HG02588 (cell line): ENCODE data around the gene STARD3.
"Not testable (repeated sequence)": the region's sequence is repeated elsewhere in the genome, so short reads cannot be mapped to it uniquely, and the experiment has no call there.

Experiments
- ATAC-seq: cut with Tn5 transposase; IDR thresholded peaks from one replicate; pipeline ENCODE4 v1.9.1; 2021; ENCODE audit warnings: mild to moderate bottlenecking, moderate library complexity; ENCODE audit not compliant: unreplicated experiment

STARD3 gene

GRCh38 chr17:39706921-39707337 is 70.0 kb downstream of the STARD3 start:
- no peak for ATAC-seq

GRCh38 chr17:39709319-39709997 is 72.5 kb downstream of the STARD3 start:
- no peak for ATAC-seq

GRCh38 chr17:39709998-39710964 is 73.3 kb downstream of the STARD3 start:
- ATAC-seq, result no peak

GRCh38 chr17:39711071-39711470 is 74.1 kb downstream of the STARD3 start:
- not testable (repeated sequence) for ATAC-seq

- ATAC-seq, result no peak
These were observed 74.9 kb downstream of the STARD3 start for GRCh38 chr17:39711851-39712250.
